ENCODE measurements around the gene RPL34. TPM values are rescaled to one million over a fixed set of nuclear protein-coding genes. Genes with fewer than 3 reads are reported as not detected.
A peak's percentile ranks its signal among the peaks of the same experiment; 100 is the strongest.
"Not testable (repeated sequence)": the region's sequence is repeated elsewhere in the genome, so short reads cannot be mapped to it uniquely, and the experiment has no call there.

Gene RPL34
- polyA plus RNA-seq, 1 of the 3 experiments (the other 2 are of a cell fraction): 2,955 TPM

GRCh38 chr4:108590776-108591175 is 29.6 kb upstream of the RPL34 start:
- no peaks in the 10 kb centered on the region for H3K9me3 ChIP-seq
- WGBS (ENCODE audit: low lambda C conversion rate): 89% methylated on average over 1 of the region's 1 CpG
- H3K79me2 ChIP-seq (ENCODE audit: insufficient read depth): no peaks in the 10 kb centered on the region
- TF ChIP-seq RCOR1 (IDR thresholded peaks at IDR 0.05; ENCODE audit: low read length): no peak
- H3K27me3 ChIP-seq (ENCODE audit: insufficient read depth): no peaks in the 10 kb centered on the region
- CTCF ChIA-PET: interaction anchor here (1.2 kb wide), 1 partner anchor 572 kb away, joined by 3 read pairs; no protein-coding TSS in a partner anchor
- no peaks in the 10 kb centered on the region for H3F3A ChIP-seq (replicated peaks; ENCODE audit: insufficient read depth)
- H2AFZ ChIP-seq (ENCODE audit: low read depth): no peak overlapping the region
- no peaks in the 10 kb centered on the region for H3K9me2 ChIP-seq
- H3K4me3 ChIP-seq (ENCODE audit: low read depth in 2 of 2, low read length in 1 of 2): no peak overlapping the region
- H4K20me1 ChIP-seq (ENCODE audit: insufficient read depth): no peaks in the 10 kb centered on the region
- no peak overlapping the region for H3K4me2 ChIP-seq
- H3K9ac ChIP-seq: no peak overlapping the region
- POLR2A ChIA-PET: no interaction called here
- peaks cover 0 to 4% of the 10 kb centered on the region in 2 experiments; a peak in 1 of 4 replicates for H3K4me1 ChIP-seq (ENCODE audit: control insufficient read depth in 1 of 2, insufficient read depth in 2 of 2, low read depth in 1 of 2, low read length in 1 of 2)
- no peak for DNase-seq
- no peaks in the 10 kb centered on the region for H3K36me3 ChIP-seq (replicated peaks in 1 of 2; ENCODE audit: control insufficient read depth in 1 of 2, insufficient read depth in 2 of 2, low read length in 1 of 2)
- H3K27ac ChIP-seq (ENCODE audit: low read depth in 2 of 2, low read length in 1 of 2): no peak overlapping the region

- no peak overlapping the region for H3K4me2 ChIP-seq
- peak overlapping the region in 1 of 2 experiments; percentile 43; a peak in 2 of 4 replicates for H3K27ac ChIP-seq (ENCODE audit: low read depth in 2 of 2, low read length in 1 of 2)
- CTCF ChIA-PET: no interaction called here
- TF ChIP-seq PBX3 (IDR thresholded peaks at IDR 0.05) (no peak), RAD21 (IDR thresholded peaks at IDR 0.05; ENCODE audit: low read length) (no peak), MXI1 (IDR thresholded peaks at IDR 0.05; ENCODE audit: low read depth, low read length) (no peak), RFX5 (IDR thresholded peaks at IDR 0.05; ENCODE audit: low read length) (no peak), EP300 (IDR thresholded peaks at IDR 0.05; ENCODE audit: borderline replicate concordance in 1 of 2, low read depth in 1 of 2, low read length in 1 of 2) (no peak), TCF12 (IDR thresholded peaks at IDR 0.05) (no peak; the same call in 1 of the 2 replicates), NRF1 (IDR thresholded peaks at IDR 0.05; ENCODE audit: low read depth, low read length) (no peak), IRF3 (IDR thresholded peaks at IDR 0.05; ENCODE audit: low read depth, low read length) (no peak), POLR2AphosphoS5 (IDR thresholded peaks at IDR 0.05; ENCODE audit: low read depth, low read length) (no peak), FOSL2 (IDR thresholded peaks at IDR 0.05; ENCODE audit: borderline replicate concordance, low read depth) (no peak), USF2 (IDR thresholded peaks at IDR 0.05; ENCODE audit: borderline replicate concordance, low read depth, low read length) (no peak), YY1 (IDR thresholded peaks at IDR 0.05; ENCODE audit: low read depth) (no peak), CTCF (IDR thresholded peaks at IDR 0.05) (no peak), SIN3A (IDR thresholded peaks at IDR 0.05; ENCODE audit: borderline replicate concordance, low read depth, low read length) (no peak), FOXJ3 (CRISPR knock-in tag; IDR thresholded peaks at IDR 0.05) (no peak), GABPA (IDR thresholded peaks at IDR 0.05; ENCODE audit: low read depth) (no peak)
- no peak for DNase-seq
- POLR2A ChIA-PET: no interaction called here
- 93% methylated on average over 2 of the region's 2 CpGs for WGBS (ENCODE audit: low lambda C conversion rate)
- H3K9ac ChIP-seq: no peak overlapping the region
- H3K4me1 ChIP-seq (ENCODE audit: control insufficient read depth in 1 of 2, insufficient read depth in 2 of 2, low read depth in 1 of 2, low read length in 1 of 2): peaks cover 0 to 4% of the 10 kb centered on the region in 2 experiments; a peak in 1 of 4 replicates
- no peaks in the 10 kb centered on the region for H3K27me3 ChIP-seq (ENCODE audit: insufficient read depth)
- no peak overlapping the region for H2AFZ ChIP-seq (ENCODE audit: low read depth)
- no peaks in the 10 kb centered on the region for H3K36me3 ChIP-seq (replicated peaks in 1 of 2; ENCODE audit: control insufficient read depth in 1 of 2, insufficient read depth in 2 of 2, low read length in 1 of 2)
- no peak overlapping the region for H3K4me3 ChIP-seq (ENCODE audit: low read depth in 2 of 2, low read length in 1 of 2)
- H4K20me1 ChIP-seq (ENCODE audit: insufficient read depth): no peaks in the 10 kb centered on the region
- H3K9me3 ChIP-seq: no peaks in the 10 kb centered on the region
- no peaks in the 10 kb centered on the region for H3K79me2 ChIP-seq (ENCODE audit: insufficient read depth)
- no peaks in the 10 kb centered on the region for H3K9me2 ChIP-seq
- H3F3A ChIP-seq (replicated peaks; ENCODE audit: insufficient read depth): no peaks in the 10 kb centered on the region
Measured at GRCh38 chr4:108592674-108592986, 27.7 kb upstream of the RPL34 start.

- H3K79me2 ChIP-seq (ENCODE audit: insufficient read depth); H3K27ac ChIP-seq (ENCODE audit: low read depth in 2 of 2, low read length in 1 of 2); H3K9me2 ChIP-seq; H2AFZ ChIP-seq (ENCODE audit: low read depth); H3K4me2 ChIP-seq; POLR2A ChIA-PET; H3K4me1 ChIP-seq (ENCODE audit: control insufficient read depth in 1 of 2, insufficient read depth in 2 of 2, low read depth in 1 of 2, low read length in 1 of 2); H4K20me1 ChIP-seq (ENCODE audit: insufficient read depth); CTCF ChIA-PET; H3K4me3 ChIP-seq (ENCODE audit: low read depth in 2 of 2, low read length in 1 of 2); H3F3A ChIP-seq (replicated peaks; ENCODE audit: insufficient read depth); H3K9ac ChIP-seq; H3K36me3 ChIP-seq (replicated peaks in 1 of 2; ENCODE audit: control insufficient read depth in 1 of 2, insufficient read depth in 2 of 2, low read length in 1 of 2); H3K9me3 ChIP-seq; H3K27me3 ChIP-seq (ENCODE audit: insufficient read depth); DNase-seq: not testable (repeated sequence)
- 94% methylated on average over 16 of the region's 21 CpGs for WGBS (ENCODE audit: low lambda C conversion rate)
Measured at GRCh38 chr4:108594296-108594695, 26.1 kb upstream of the RPL34 start.

Data from SK-N-SH (cell line).